ENCODE results near the gene RPA1. TPM values are rescaled to one million over a fixed set of nuclear protein-coding genes. Genes with fewer than 3 reads are reported as not detected.
"Not testable (repeated sequence)": the region's sequence is repeated elsewhere in the genome, so short reads cannot be mapped to it uniquely, and the experiment has no call there.

Gene RPA1
- total RNA-seq, 3 donors from 2014 or later (not counting 1 experiment from before 2014, with no cell fraction given) = 70.9 to 101 (median 98.9) TPM

GRCh38 chr17:1793447-1793806 is 36.4 kb upstream of the RPA1 start:
- no peaks in the 10 kb centered on the region for H3K4me1 ChIP-seq (ENCODE audit: control insufficient read depth, insufficient read depth, low read length)
- H3K9me3 Mint-ChIP-seq = no peaks in the 10 kb centered on the region
- H3K4me3 ChIP-seq (ENCODE audit: low read length) = no peak overlapping the region
- 88% methylated on average over 1 of the region's 1 CpG for WGBS (ENCODE audit: insufficient coverage)
- H3K9me3 ChIP-seq (ENCODE audit: control insufficient read depth, insufficient read depth, low read length) = no peaks in the 10 kb centered on the region
- ATAC-seq (no peak), DNase-seq (no peak)
- H3K4me1 Mint-ChIP-seq = peaks cover 15 to 16% of the 10 kb centered on the region in 2 donors
- peaks cover 3% of the 10 kb centered on the region for H3K36me3 ChIP-seq (ENCODE audit: control insufficient read depth, insufficient read depth, low read length)
- TF ChIP-seq CTCF (IDR thresholded peaks at IDR 0.05) = no peak
- no peak overlapping the region for H3K27ac ChIP-seq (ENCODE audit: low read length)
- no peaks in the 10 kb centered on the region for H3K36me3 Mint-ChIP-seq
- H3K4me3 Mint-ChIP-seq = no peak overlapping the region
- H3K27ac Mint-ChIP-seq = no peak overlapping the region
- H3K27me3 ChIP-seq (ENCODE audit: control insufficient read depth, insufficient read depth, low read length) = no peaks in the 10 kb centered on the region
- H3K27me3 Mint-ChIP-seq (ENCODE audit: low read depth in 2 of 2) = no peaks in the 10 kb centered on the region
- intact Hi-C loops (cut with micrococcal nuclease) = no loop called here

- Histone ChIP-seq H3K4me3 (ENCODE audit: low read length) (no peak overlapping the region), H3K27ac (ENCODE audit: low read length) (no peak overlapping the region), H3K36me3 (ENCODE audit: control insufficient read depth, insufficient read depth, low read length) (peaks cover 18% of the 10 kb centered on the region), H3K4me1 (ENCODE audit: control insufficient read depth, insufficient read depth, low read length) (no peaks in the 10 kb centered on the region), H3K27me3 (ENCODE audit: control insufficient read depth, insufficient read depth, low read length) (no peaks in the 10 kb centered on the region), H3K9me3 (ENCODE audit: control insufficient read depth, insufficient read depth, low read length) (no peaks in the 10 kb centered on the region)
- ATAC-seq (no peak), DNase-seq (no peak)
- Mint-ChIP-seq H3K4me3 (no peak overlapping the region), H3K9me3 (no peaks in the 10 kb centered on the region), H3K27ac (peak overlapping the region in 1 of 2 donors; percentile 44), H3K4me1 (peaks cover 15 to 16% of the 10 kb centered on the region in 2 donors), H3K27me3 (ENCODE audit: low read depth in 2 of 2) (no peaks in the 10 kb centered on the region), H3K36me3 (no peaks in the 10 kb centered on the region)
- intact Hi-C loops (cut with micrococcal nuclease) = no loop called here
- TF ChIP-seq CTCF (IDR thresholded peaks at IDR 0.05) = no peak
- WGBS (ENCODE audit: insufficient coverage) = 18% methylated on average over 1 of the region's 1 CpG
Measured at GRCh38 chr17:1796800-1797199, 33.0 kb upstream of the RPA1 start.

GRCh38 chr17:1797323-1797722 is 32.5 kb upstream of the RPA1 start:
- Histone ChIP-seq H3K27me3 (ENCODE audit: control insufficient read depth, insufficient read depth, low read length) (no peaks in the 10 kb centered on the region), H3K4me3 (ENCODE audit: low read length) (no peak overlapping the region), H3K9me3 (ENCODE audit: control insufficient read depth, insufficient read depth, low read length) (no peaks in the 10 kb centered on the region), H3K27ac (ENCODE audit: low read length) (no peak overlapping the region), H3K4me1 (ENCODE audit: control insufficient read depth, insufficient read depth, low read length) (no peaks in the 10 kb centered on the region), H3K36me3 (ENCODE audit: control insufficient read depth, insufficient read depth, low read length) (peaks cover 22% of the 10 kb centered on the region)
- Mint-ChIP-seq H3K27ac (peak overlapping the region in 1 of 2 donors; percentile 44), H3K36me3 (no peaks in the 10 kb centered on the region), H3K4me3 (no peak overlapping the region), H3K4me1 (peaks cover 15 to 16% of the 10 kb centered on the region in 2 donors), H3K27me3 (ENCODE audit: low read depth in 2 of 2) (no peaks in the 10 kb centered on the region), H3K9me3 (no peaks in the 10 kb centered on the region)
- 70% methylated on average over 3 of the region's 3 CpGs for WGBS (ENCODE audit: insufficient coverage)
- no peak for DNase-seq
- intact Hi-C loops (cut with micrococcal nuclease) = no loop called here
- no peak for TF ChIP-seq CTCF (IDR thresholded peaks at IDR 0.05)
- no peak for ATAC-seq

GRCh38 chr17:1797846-1798245 is 32.0 kb upstream of the RPA1 start:
- WGBS (ENCODE audit: insufficient coverage) = over 99% methylated on average over 8 of the region's 8 CpGs
- H3K27ac ChIP-seq (ENCODE audit: low read length); H3K9me3 ChIP-seq (ENCODE audit: control insufficient read depth, insufficient read depth, low read length); ATAC-seq; H3K27me3 ChIP-seq (ENCODE audit: control insufficient read depth, insufficient read depth, low read length); H3K27me3 Mint-ChIP-seq (ENCODE audit: low read depth in 2 of 2); intact Hi-C loops (cut with micrococcal nuclease); H3K4me3 Mint-ChIP-seq; H3K4me3 ChIP-seq (ENCODE audit: low read length); H3K4me1 ChIP-seq (ENCODE audit: control insufficient read depth, insufficient read depth, low read length); H3K36me3 Mint-ChIP-seq; DNase-seq; H3K27ac Mint-ChIP-seq; H3K9me3 Mint-ChIP-seq: not testable (repeated sequence)
- H3K36me3 ChIP-seq (ENCODE audit: control insufficient read depth, insufficient read depth, low read length) = peaks cover 22% of the 10 kb centered on the region
- H3K4me1 Mint-ChIP-seq = peaks cover 15 to 16% of the 10 kb centered on the region in 2 donors

All from natural killer cell (primary cell).